Measurements from ENCODE around the gene KIF6. TPM values are rescaled to one million over a fixed set of nuclear protein-coding genes. Genes with fewer than 3 reads are reported as not detected.

KIF6 gene
- total RNA-seq, 5 donors from 2014 or later (not counting 1 experiment from before 2014, with no cell fraction given) = 0.53 TPM; not detected in 4

DNA sequence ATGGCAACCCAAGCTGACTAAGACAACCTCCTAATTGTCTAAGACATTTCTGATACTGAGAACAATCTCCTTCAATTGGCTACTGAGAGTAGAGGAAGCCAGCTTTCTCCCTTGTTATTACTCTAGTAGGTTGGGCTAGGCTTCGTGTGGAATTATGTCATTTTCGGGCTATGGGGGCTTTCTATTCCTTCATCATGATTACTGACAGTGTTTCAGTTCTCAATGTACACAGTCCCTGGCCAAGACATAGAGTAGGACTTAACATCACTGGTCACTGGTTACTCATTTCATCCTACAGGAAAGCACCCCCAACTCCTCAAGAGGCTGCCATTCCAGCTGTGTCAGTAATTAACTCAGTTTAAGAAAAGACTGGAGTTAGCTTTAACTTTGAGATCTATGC is 100.0 kb downstream of the KIF6 start:
- H3K27me3 ChIP-seq (replicated peaks in 1 of 2; ENCODE audit: control insufficient read depth in 2 of 2, extremely low read depth in 1 of 2, insufficient read depth in 2 of 2, low read length in 1 of 2) = peaks cover 0 to 2% of the 10 kb centered on the region in 2 experiments
- Mint-ChIP-seq H3K4me1 (no peaks in the 10 kb centered on the region), H3K27ac (no peak overlapping the region), H3K36me3 (no peaks in the 10 kb centered on the region), H3K9me3 (peaks cover 0 to 3% (median 0%) of the 10 kb centered on the region in 3 donors), H3K4me3 (no peak overlapping the region), H3K27me3 (peaks cover 6 to 14% of the 10 kb centered on the region in 2 donors)
- no CpG with 5 or more reads among the region's 2 CpGs for WGBS (ENCODE audit: insufficient coverage)
- no peak overlapping the region for H3K27ac ChIP-seq (ENCODE audit: low read length)
- ChIA-PET CTCF (no interaction called here), POLR2A (no interaction called here)
- H3K9me3 ChIP-seq = no peaks in the 10 kb centered on the region
- no peaks in the 10 kb centered on the region for H3K36me3 ChIP-seq (ENCODE audit: control insufficient read depth in 2 of 2, extremely low read depth in 1 of 2, insufficient read depth in 1 of 2, low read length in 1 of 2)
- no peak overlapping the region for H3K4me3 ChIP-seq (ENCODE audit: control insufficient read depth in 1 of 2, extremely low read depth in 1 of 2, low read length in 1 of 2)
- no peak for DNase-seq
- no peak for ATAC-seq (replicated peaks in 1 of 4)
- H3K4me1 ChIP-seq (ENCODE audit: control insufficient read depth in 1 of 2, extremely low read depth in 1 of 2, insufficient read depth in 2 of 2, low read length in 2 of 2) = no peaks in the 10 kb centered on the region

DNA sequence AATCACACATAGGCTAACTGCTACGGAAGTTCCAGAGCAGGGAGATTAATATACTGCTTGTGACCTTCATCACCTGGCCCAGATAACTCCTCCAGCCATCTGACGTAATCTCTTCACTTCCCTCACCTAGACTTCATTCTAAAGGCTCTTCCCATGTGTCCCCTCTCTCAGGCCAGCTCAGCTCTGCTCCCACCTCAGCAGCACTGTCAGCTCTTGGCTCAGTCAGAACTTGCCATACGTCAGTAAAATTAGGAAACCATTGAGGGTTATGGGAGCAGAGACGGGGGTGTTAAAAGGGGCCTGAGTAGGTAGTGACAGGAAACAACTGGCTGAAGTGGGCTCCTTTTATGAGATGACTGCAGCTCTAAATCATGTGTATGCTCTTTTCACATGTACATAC is 101.5 kb downstream of the KIF6 start:
- Mint-ChIP-seq H3K27me3 (peaks cover 4 to 11% of the 10 kb centered on the region in 2 donors), H3K27ac (no peak overlapping the region), H3K4me1 (no peaks in the 10 kb centered on the region), H3K36me3 (no peaks in the 10 kb centered on the region), H3K9me3 (peaks cover 0 to 1% (median 0%) of the 10 kb centered on the region in 3 donors), H3K4me3 (no peak overlapping the region)
- no peak overlapping the region for H3K4me3 ChIP-seq (ENCODE audit: control insufficient read depth in 1 of 2, extremely low read depth in 1 of 2, low read length in 1 of 2)
- H3K27me3 ChIP-seq (replicated peaks in 1 of 2; ENCODE audit: control insufficient read depth in 2 of 2, extremely low read depth in 1 of 2, insufficient read depth in 2 of 2, low read length in 1 of 2) = peaks cover 0 to 2% of the 10 kb centered on the region in 2 experiments
- no peak overlapping the region for H3K27ac ChIP-seq (ENCODE audit: low read length)
- H3K9me3 ChIP-seq = no peaks in the 10 kb centered on the region
- DNase-seq (no peak), ATAC-seq (replicated peaks in 1 of 4) (no peak)
- H3K36me3 ChIP-seq (ENCODE audit: control insufficient read depth in 2 of 2, extremely low read depth in 1 of 2, insufficient read depth in 1 of 2, low read length in 1 of 2) = no peaks in the 10 kb centered on the region
- ChIA-PET POLR2A (no interaction called here), CTCF (no interaction called here)
- H3K4me1 ChIP-seq (ENCODE audit: control insufficient read depth in 1 of 2, extremely low read depth in 1 of 2, insufficient read depth in 2 of 2, low read length in 2 of 2) = no peaks in the 10 kb centered on the region
- WGBS (ENCODE audit: insufficient coverage) = 75% methylated on average over 1 of the region's 4 CpGs

DNA sequence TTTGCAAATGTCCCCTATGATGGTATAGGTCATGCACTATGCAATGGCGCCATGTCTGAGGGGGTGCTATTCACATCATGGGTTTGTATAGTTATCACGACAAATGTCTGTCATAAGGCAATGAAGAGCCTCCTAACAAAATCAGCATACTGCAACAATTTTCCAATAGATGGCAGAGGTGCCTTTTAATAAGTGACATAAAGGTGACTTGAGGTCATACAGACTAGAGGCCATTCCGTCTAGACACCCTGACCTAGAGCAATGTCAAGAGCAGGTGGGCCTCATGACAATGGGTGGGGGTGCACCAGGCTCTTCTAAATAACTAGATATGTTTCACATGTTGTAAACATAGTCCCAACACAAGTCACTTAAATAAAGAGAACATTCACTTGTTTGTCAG is 107.7 kb downstream of the KIF6 start:
- Histone ChIP-seq H3K9me3 (no peaks in the 10 kb centered on the region), H3K27ac (ENCODE audit: low read length) (no peak overlapping the region), H3K4me1 (ENCODE audit: control insufficient read depth in 1 of 2, extremely low read depth in 1 of 2, insufficient read depth in 2 of 2, low read length in 2 of 2) (no peaks in the 10 kb centered on the region), H3K27me3 (replicated peaks in 1 of 2; ENCODE audit: control insufficient read depth in 2 of 2, extremely low read depth in 1 of 2, insufficient read depth in 2 of 2, low read length in 1 of 2) (no peaks in the 10 kb centered on the region), H3K4me3 (ENCODE audit: control insufficient read depth in 1 of 2, extremely low read depth in 1 of 2, low read length in 1 of 2) (no peak overlapping the region), H3K36me3 (ENCODE audit: control insufficient read depth in 2 of 2, extremely low read depth in 1 of 2, insufficient read depth in 1 of 2, low read length in 1 of 2) (no peaks in the 10 kb centered on the region)
- Mint-ChIP-seq H3K36me3 (no peaks in the 10 kb centered on the region), H3K27me3 (peaks cover 0 to 2% of the 10 kb centered on the region in 2 donors), H3K27ac (no peak overlapping the region), H3K9me3 (no peaks in the 10 kb centered on the region), H3K4me1 (no peaks in the 10 kb centered on the region), H3K4me3 (no peak overlapping the region)
- ATAC-seq (replicated peaks in 1 of 4) (no peak), DNase-seq (no peak)
- WGBS (ENCODE audit: insufficient coverage) = 33% methylated on average over 1 of the region's 3 CpGs
- ChIA-PET CTCF (no interaction called here), POLR2A (no interaction called here)

DNA sequence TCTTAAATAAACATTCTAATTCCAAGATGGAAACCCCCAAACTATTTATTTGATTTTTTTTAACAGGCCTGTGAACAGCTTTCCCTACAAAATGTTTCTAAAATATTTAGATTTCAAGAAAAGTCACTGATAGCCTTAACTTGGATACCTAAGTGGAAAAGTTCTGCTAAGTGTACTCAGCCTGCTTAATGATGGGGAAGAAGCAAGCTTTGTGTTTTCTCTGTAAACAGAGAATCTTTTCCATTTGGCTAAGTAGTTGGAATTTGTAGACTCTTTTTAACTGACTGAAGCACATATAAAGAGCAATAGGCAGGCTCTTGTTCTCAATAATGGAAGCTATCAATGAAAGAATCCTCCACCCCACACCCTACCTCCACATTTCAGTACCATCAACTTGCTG is 108.2 kb downstream of the KIF6 start:
- H3K4me3 ChIP-seq (ENCODE audit: control insufficient read depth in 1 of 2, extremely low read depth in 1 of 2, low read length in 1 of 2) = no peak overlapping the region
- no peaks in the 10 kb centered on the region for H3K36me3 Mint-ChIP-seq
- H3K27ac Mint-ChIP-seq = no peak overlapping the region
- no peak overlapping the region for H3K4me3 Mint-ChIP-seq
- H3K9me3 Mint-ChIP-seq = no peaks in the 10 kb centered on the region
- no peak overlapping the region for H3K27ac ChIP-seq (ENCODE audit: low read length)
- H3K27me3 ChIP-seq (replicated peaks in 1 of 2; ENCODE audit: control insufficient read depth in 2 of 2, extremely low read depth in 1 of 2, insufficient read depth in 2 of 2, low read length in 1 of 2) = no peaks in the 10 kb centered on the region
- peaks cover 0 to 2% of the 10 kb centered on the region in 2 donors for H3K27me3 Mint-ChIP-seq
- no peaks in the 10 kb centered on the region for H3K36me3 ChIP-seq (ENCODE audit: control insufficient read depth in 2 of 2, extremely low read depth in 1 of 2, insufficient read depth in 1 of 2, low read length in 1 of 2)
- POLR2A ChIA-PET = interaction anchor here in 1 of 2 donors (0.7 kb wide), 1 partner anchor 132 kb away, joined by 3 read pairs; no protein-coding TSS in a partner anchor
- CTCF ChIA-PET = no interaction called here
- H3K4me1 ChIP-seq (ENCODE audit: control insufficient read depth in 1 of 2, extremely low read depth in 1 of 2, insufficient read depth in 2 of 2, low read length in 2 of 2) = no peaks in the 10 kb centered on the region
- H3K4me1 Mint-ChIP-seq = no peaks in the 10 kb centered on the region
- H3K9me3 ChIP-seq = no peaks in the 10 kb centered on the region
- ATAC-seq (replicated peaks in 1 of 4) (no peak), DNase-seq (no peak)

DNA sequence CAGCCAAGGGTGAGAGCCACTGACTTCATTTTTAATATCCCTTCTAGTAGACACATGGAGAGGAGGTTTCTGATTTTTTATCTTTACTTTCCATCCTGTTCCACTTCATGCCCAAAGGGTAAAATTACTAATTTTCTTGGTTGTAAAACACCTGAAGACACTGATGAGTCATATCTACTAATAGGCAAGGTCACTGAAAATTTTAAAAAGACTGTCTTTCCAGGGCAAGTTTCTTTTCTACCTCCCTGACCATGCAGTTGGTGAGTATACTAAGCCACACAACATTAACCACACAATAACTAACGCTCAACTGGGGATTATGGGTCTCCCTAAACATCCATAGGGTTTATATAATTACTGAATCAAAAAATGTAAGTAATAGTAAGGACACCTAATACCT is 109.6 kb downstream of the KIF6 start:
- Histone ChIP-seq H3K27me3 (replicated peaks in 1 of 2; ENCODE audit: control insufficient read depth in 2 of 2, extremely low read depth in 1 of 2, insufficient read depth in 2 of 2, low read length in 1 of 2) (no peaks in the 10 kb centered on the region), H3K27ac (ENCODE audit: low read length) (no peak overlapping the region), H3K4me1 (ENCODE audit: control insufficient read depth in 1 of 2, extremely low read depth in 1 of 2, insufficient read depth in 2 of 2, low read length in 2 of 2) (no peaks in the 10 kb centered on the region), H3K4me3 (ENCODE audit: control insufficient read depth in 1 of 2, extremely low read depth in 1 of 2, low read length in 1 of 2) (no peak overlapping the region), H3K9me3 (no peaks in the 10 kb centered on the region), H3K36me3 (ENCODE audit: control insufficient read depth in 2 of 2, extremely low read depth in 1 of 2, insufficient read depth in 1 of 2, low read length in 1 of 2) (no peaks in the 10 kb centered on the region)
- ChIA-PET CTCF (no interaction called here), POLR2A (no interaction called here)
- H3K9me3 Mint-ChIP-seq = no peaks in the 10 kb centered on the region
- no CpG with 5 or more reads among the region's 1 CpG for WGBS (ENCODE audit: insufficient coverage)
- H3K4me1 Mint-ChIP-seq = no peaks in the 10 kb centered on the region
- no peak for ATAC-seq (replicated peaks in 1 of 4)
- DNase-seq = no peak
- peaks cover 0 to 2% of the 10 kb centered on the region in 2 donors for H3K27me3 Mint-ChIP-seq
- H3K36me3 Mint-ChIP-seq = no peaks in the 10 kb centered on the region
- H3K27ac Mint-ChIP-seq = no peak overlapping the region
- no peak overlapping the region for H3K4me3 Mint-ChIP-seq

DNA sequence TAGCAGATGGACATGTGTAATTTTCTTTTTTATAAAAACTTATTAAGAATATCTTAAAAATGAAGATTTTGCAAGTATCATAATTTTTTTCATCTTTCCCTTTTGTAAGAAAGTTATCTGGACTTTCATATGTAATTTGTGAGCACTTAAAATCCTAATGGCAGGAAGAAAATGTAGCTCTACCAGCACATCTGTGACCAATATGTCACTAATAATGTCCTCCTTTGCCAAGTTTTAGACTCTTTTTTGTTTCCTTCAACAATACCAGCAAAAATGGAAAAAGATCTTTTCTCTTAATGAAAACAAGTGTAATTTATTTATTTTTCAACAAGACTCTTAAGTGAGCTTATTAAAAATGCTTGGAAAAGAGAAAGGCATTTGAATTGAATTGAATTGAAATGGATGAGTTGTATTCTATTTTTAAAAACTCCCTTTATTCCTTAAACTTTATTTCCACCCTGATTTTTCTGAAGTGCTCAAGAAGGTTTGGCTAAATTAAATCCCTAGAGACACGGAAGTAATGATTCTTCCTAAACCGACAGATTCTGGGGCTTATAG is 110.7 kb downstream of the KIF6 start:
- WGBS (ENCODE audit: insufficient coverage) = no CpG with 5 or more reads among the region's 2 CpGs
- Histone ChIP-seq H3K27ac (ENCODE audit: low read length) (no peak overlapping the region), H3K36me3 (ENCODE audit: control insufficient read depth in 2 of 2, extremely low read depth in 1 of 2, insufficient read depth in 1 of 2, low read length in 1 of 2) (no peaks in the 10 kb centered on the region), H3K4me3 (ENCODE audit: control insufficient read depth in 1 of 2, extremely low read depth in 1 of 2, low read length in 1 of 2) (no peak overlapping the region), H3K4me1 (ENCODE audit: control insufficient read depth in 1 of 2, extremely low read depth in 1 of 2, insufficient read depth in 2 of 2, low read length in 2 of 2) (no peaks in the 10 kb centered on the region), H3K27me3 (replicated peaks in 1 of 2; ENCODE audit: control insufficient read depth in 2 of 2, extremely low read depth in 1 of 2, insufficient read depth in 2 of 2, low read length in 1 of 2) (no peaks in the 10 kb centered on the region), H3K9me3 (no peaks in the 10 kb centered on the region)
- H3K4me1 Mint-ChIP-seq = no peaks in the 10 kb centered on the region
- H3K36me3 Mint-ChIP-seq = no peaks in the 10 kb centered on the region
- H3K9me3 Mint-ChIP-seq = no peaks in the 10 kb centered on the region
- DNase-seq (no peak), ATAC-seq (replicated peaks in 1 of 4) (no peak)
- H3K4me3 Mint-ChIP-seq = no peak overlapping the region
- H3K27me3 Mint-ChIP-seq = peaks cover under 1 to 2% of the 10 kb centered on the region in 2 donors
- no peak overlapping the region for H3K27ac Mint-ChIP-seq
- CTCF ChIA-PET = interaction anchor here in 1 of 2 donors (0.6 kb wide), 1 partner anchor 9 kb away, joined by 3 read pairs; no protein-coding TSS in a partner anchor
- POLR2A ChIA-PET = no interaction called here

DNA sequence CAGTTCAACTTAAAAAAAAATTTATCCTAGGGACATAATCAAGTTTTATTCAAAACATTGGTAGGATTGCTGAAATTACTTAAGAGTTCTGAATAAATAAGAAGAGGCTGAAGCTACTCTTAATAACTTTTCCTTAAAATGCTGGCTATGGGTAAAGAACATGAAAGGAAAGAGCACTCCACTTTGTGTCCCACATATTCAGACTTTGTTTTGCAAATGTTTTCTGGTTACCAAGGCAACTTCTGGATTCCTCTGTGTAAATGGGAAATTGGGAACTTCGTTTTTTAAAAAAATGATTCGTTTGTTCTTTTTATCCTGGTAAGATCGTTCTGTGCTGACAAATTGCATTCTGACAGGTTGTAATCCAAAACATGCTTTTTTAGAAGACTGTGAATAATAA is 115.0 kb downstream of the KIF6 start:
- Mint-ChIP-seq H3K27ac (no peak overlapping the region), H3K4me1 (no peaks in the 10 kb centered on the region), H3K36me3 (no peaks in the 10 kb centered on the region), H3K9me3 (no peaks in the 10 kb centered on the region), H3K4me3 (no peak overlapping the region), H3K27me3 (peaks cover 10 to 13% of the 10 kb centered on the region in 2 donors)
- H3K9me3 ChIP-seq = no peaks in the 10 kb centered on the region
- POLR2A ChIA-PET = no interaction called here
- DNase-seq (no peak), ATAC-seq (replicated peaks in 1 of 4) (no peak)
- no peaks in the 10 kb centered on the region for H3K27me3 ChIP-seq (replicated peaks in 1 of 2; ENCODE audit: control insufficient read depth in 2 of 2, extremely low read depth in 1 of 2, insufficient read depth in 2 of 2, low read length in 1 of 2)
- H3K27ac ChIP-seq (ENCODE audit: low read length) = no peak overlapping the region
- no peak overlapping the region for H3K4me3 ChIP-seq (ENCODE audit: control insufficient read depth in 1 of 2, extremely low read depth in 1 of 2, low read length in 1 of 2)
- H3K4me1 ChIP-seq (ENCODE audit: control insufficient read depth in 1 of 2, extremely low read depth in 1 of 2, insufficient read depth in 2 of 2, low read length in 2 of 2) = no peaks in the 10 kb centered on the region
- no peaks in the 10 kb centered on the region for H3K36me3 ChIP-seq (ENCODE audit: control insufficient read depth in 2 of 2, extremely low read depth in 1 of 2, insufficient read depth in 1 of 2, low read length in 1 of 2)
- 53% methylated on average over 3 of the region's 3 CpGs for WGBS (ENCODE audit: insufficient coverage)
- CTCF ChIA-PET = no interaction called here

All from T-cell (primary cell).